Common myeloid progenitor, CD34-positive (primary cell): ENCODE results near the gene LY6G6F.
"Not testable (repeated sequence)": the region's sequence is repeated elsewhere in the genome, so short reads cannot be mapped to it uniquely, and the experiment has no call there.

Experiments used
- CTCF ChIA-PET: fragments of 350-600 bp; sonication (Branson Sonifier 250); formaldehyde crosslinking; loops from one replicate; lab custom pipeline; 2021; ENCODE audit warnings: antibody characterized with exemption; lab: Charles Lee
- POLR2A ChIA-PET: fragments of 350-600 bp; sonication (Branson Sonifier 250); formaldehyde crosslinking; loops from one replicate; lab custom pipeline; 2021; ENCODE audit warnings: antibody characterized with exemption; lab: Charles Lee
- DNase-seq, 3 donors: peaks; one replicate each; pipeline versions ENCODE4 v3.0.0 to v3.0.0-alpha.2; 2013
- H3K27ac ChIP-seq, 2 experiments: 1 replicate in 1 of 2; 2 replicates in 1 of 2; pipeline ENCODE4 v1.7.0; 2013; ENCODE audit warnings: inconsistent platforms in 2 of 2, low read length in 2 of 2, mild to moderate bottlenecking in 2 of 2, low read depth in 1 of 2, moderate library complexity in 1 of 2; ENCODE audit not compliant: severe bottlenecking in 2 of 2, insufficient read depth in 1 of 2, poor library complexity in 1 of 2
- H3K27me3 ChIP-seq, 5 experiments: replicated peaks in 2 of 5; 1 replicate in 3 of 5; 2 replicates in 2 of 5; pipeline versions ENCODE4 v1.6.1 to v1.7.0; 2013; ENCODE audit warnings: low read length in 4 of 5, mild to moderate bottlenecking in 2 of 5, moderate library complexity in 2 of 5, inconsistent platforms in 1 of 5; ENCODE audit not compliant: insufficient read depth in 5 of 5, control insufficient read depth in 4 of 5
- H3K36me3 ChIP-seq, 4 experiments: 1 replicate in 2 of 4; 2 replicates in 2 of 4; pipeline versions ENCODE4 v1.6.1 to v1.7.0; 2013; ENCODE audit warnings: low read length in 3 of 4, control low read depth in 1 of 4, mild to moderate bottlenecking in 1 of 4; ENCODE audit not compliant: control insufficient read depth in 4 of 4, insufficient read depth in 4 of 4
- H3K4me1 ChIP-seq, 4 experiments: 1 replicate in 3 of 4; 2 replicates in 1 of 4; pipeline versions ENCODE4 v1.6.1 to v1.7.1; 2013; ENCODE audit warnings: low read length in 3 of 4, mild to moderate bottlenecking in 3 of 4, control low read depth in 1 of 4, inconsistent platforms in 1 of 4, moderate library complexity in 1 of 4; ENCODE audit not compliant: control insufficient read depth in 4 of 4, insufficient read depth in 4 of 4; ENCODE audit errors: control extremely low read depth in 1 of 4
- H3K4me3 ChIP-seq, 7 experiments: 1 replicate in 4 of 7; 2 replicates in 3 of 7; pipeline versions ENCODE4 v1.5.1 to v1.7.0; 2013; ENCODE audit warnings: mild to moderate bottlenecking in 7 of 7, low read length in 6 of 7, moderate library complexity in 6 of 7, inconsistent platforms in 2 of 7, low read depth in 2 of 7, control low read depth in 1 of 7; ENCODE audit not compliant: insufficient read depth in 4 of 7, control insufficient read depth in 1 of 7; ENCODE audit errors: extremely low read depth in 1 of 7
- H3K9me3 ChIP-seq, 5 experiments: 1 replicate in 4 of 5; 2 replicates in 1 of 5; pipeline versions ENCODE4 v1.6.1 to v1.7.1; 2013; ENCODE audit warnings: low read length in 4 of 5, mild to moderate bottlenecking in 2 of 5, inconsistent platforms in 1 of 5, low read depth in 1 of 5, moderate library complexity in 1 of 5; ENCODE audit not compliant: control insufficient read depth in 4 of 5, insufficient read depth in 2 of 5; ENCODE audit errors: control extremely low read depth in 1 of 5
- WGBS: methylation state at CpG from one replicate; pipeline ENCODE4 v1.1.5; 2013; ENCODE audit not compliant: insufficient coverage; 5-methylcytosine and 5-hydroxymethylcytosine counted together

LY6G6F gene

DNA sequence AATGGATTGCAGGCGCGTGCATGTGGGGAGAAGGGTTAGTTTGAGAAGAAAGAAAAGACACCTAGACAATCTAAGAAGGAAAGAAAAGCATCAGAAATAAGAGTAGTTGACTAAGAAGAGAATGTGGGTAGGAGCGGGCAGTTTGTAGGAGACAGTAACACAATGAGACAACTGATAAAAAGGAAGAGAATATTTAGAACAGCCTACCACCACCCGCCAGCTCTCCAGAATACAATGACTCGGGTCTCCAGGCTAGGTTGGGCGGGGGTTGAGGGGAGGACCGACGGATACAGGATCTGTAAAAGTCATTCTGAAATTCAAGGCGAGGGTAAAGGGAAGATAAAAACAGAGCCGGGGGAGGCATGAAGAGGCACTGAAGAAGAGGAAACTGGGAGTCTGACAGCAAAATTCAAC is 4.3 kb upstream of the LY6G6F start:
- POLR2A ChIA-PET, result interaction anchor here (0.8 to 1.8 kb wide), 7 partner anchors 9 to 127 kb away, joined by 3 to 9 read pairs (median 3); no protein-coding TSS in a partner anchor
- DNase-seq, result peak in 2 of 3 donors; percentile 43 to 62
- H3K9me3 ChIP-seq, result no peaks in the 10 kb centered on the region
- WGBS, result 0% methylated on average over 8 of the region's 10 CpGs
- peaks cover 0 to 25% (median 15%) of the 10 kb centered on the region in 4 experiments for H3K4me1 ChIP-seq
- CTCF ChIA-PET, result interaction anchor here (1.2 to 7.3 kb wide), 7 partner anchors 9 to 161 kb away, joined by 3 to 51 read pairs (median 4); partner anchors contain the start of gene LY6G5C
- peak overlapping the region; percentile 98 to 99 for H3K27ac ChIP-seq
- H3K27me3 ChIP-seq, result no peaks in the 10 kb centered on the region
- H3K36me3 ChIP-seq, result peaks cover 0 to 21% (median 7%) of the 10 kb centered on the region in 4 experiments
- peak overlapping the region; percentile 85 to 99 (median 96) for H3K4me3 ChIP-seq

DNA sequence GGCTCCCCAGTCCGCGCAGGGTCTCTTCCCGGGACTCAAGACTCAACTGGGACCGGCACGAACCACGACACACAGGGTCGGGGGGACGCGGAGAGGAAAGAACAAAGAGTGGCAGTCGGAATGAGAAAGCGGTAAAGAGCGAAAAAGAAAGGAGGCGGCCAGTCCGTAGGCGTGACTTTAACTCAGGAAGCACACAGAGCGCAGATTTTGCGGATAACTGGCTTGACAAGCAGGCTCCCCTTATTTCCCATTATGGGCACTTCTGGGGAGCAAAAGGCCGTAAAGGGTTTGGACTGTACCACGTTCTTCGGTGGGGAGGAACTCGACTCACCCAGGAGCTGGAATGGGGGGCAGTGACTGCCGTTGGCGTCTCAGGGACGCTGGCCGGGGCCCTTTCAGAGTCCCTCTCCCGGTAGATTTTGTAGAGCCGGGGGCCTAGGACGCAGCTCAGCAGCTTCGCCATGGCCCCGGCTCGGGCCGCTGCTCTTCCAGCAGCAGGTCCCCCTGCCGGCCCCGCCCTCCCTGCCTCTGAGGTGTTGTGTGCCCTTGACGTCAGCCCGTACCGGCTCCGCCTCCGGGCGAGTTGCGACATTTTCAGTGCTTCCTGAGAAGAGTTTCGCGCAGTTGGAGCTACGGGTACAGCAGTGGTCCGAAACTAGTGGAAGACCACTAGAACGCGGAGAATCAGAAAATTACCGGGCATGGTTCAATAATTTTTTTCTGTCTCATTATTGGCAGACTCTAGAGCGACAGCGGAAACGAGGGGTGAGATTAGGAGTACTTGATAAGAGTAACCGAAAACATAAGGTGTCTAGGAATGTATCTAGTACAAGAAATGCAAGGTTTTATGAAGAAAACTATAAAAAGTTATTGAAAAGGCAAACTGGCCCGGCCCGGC is 3.6 kb upstream of the LY6G6F start, which contains the start of gene ABHD16A:
TSS of gene ABHD16A (minus strand) at position 506 of the 898 bp plus-strand sequence. CDS start at position 463, 43 bp downstream.
- H3K27me3 ChIP-seq, result no peaks in the 10 kb centered on the region
- CTCF ChIA-PET, result interaction anchor here (0.9 to 7.3 kb wide), 12 partner anchors 9 to 161 kb away, joined by 3 to 51 read pairs (median 4); partner anchors contain the start of gene LY6G5C
- H3K36me3 ChIP-seq, result peaks cover 0 to 17% (median 4%) of the 10 kb centered on the region in 4 experiments
- H3K27ac ChIP-seq, result peak within 1 kb of the TSS; percentile 98 to 99
- H3K4me3 ChIP-seq, result peak within 1 kb of the TSS; percentile 85 to 99 (median 96)
- DNase-seq, result peak; percentile 99
- POLR2A ChIA-PET, result interaction anchor here (0.6 to 1.8 kb wide), 9 partner anchors 8 to 127 kb away, joined by 3 to 9 read pairs (median 3); partner anchors contain the start of gene VARS1
- no peaks in the 10 kb centered on the region for H3K9me3 ChIP-seq
- under 1% methylated on average over 49 of the region's 54 CpGs for WGBS
- peaks cover 0 to 25% (median 15%) of the 10 kb centered on the region in 4 experiments for H3K4me1 ChIP-seq

DNA sequence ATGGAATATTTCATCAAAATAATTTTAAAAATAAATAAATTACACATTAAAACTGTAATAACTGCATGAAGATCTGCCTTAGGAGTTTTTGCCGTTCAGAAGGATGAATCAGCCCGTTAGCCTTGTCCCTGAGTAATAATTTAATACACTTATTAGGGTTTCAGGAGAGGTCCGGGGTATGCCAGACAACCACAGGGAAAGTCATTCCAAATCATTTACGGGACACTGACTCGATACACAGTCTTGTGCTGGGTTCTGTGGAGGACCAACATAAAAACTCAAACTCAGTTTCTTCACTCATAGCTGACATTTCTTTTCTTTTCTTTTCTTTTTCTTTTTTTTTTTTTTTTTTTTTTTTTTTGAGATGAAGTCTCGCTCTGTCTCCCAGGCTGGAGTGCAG is 735 bp upstream of the LY6G6F start:
- ChIA-PET POLR2A (interaction anchor here (0.5 kb wide), 1 partner anchor 40 kb away, joined by 3 read pairs; the partner anchor contains the start of gene CSNK2B), CTCF (no interaction called here)
- no peak for DNase-seq

DNA sequence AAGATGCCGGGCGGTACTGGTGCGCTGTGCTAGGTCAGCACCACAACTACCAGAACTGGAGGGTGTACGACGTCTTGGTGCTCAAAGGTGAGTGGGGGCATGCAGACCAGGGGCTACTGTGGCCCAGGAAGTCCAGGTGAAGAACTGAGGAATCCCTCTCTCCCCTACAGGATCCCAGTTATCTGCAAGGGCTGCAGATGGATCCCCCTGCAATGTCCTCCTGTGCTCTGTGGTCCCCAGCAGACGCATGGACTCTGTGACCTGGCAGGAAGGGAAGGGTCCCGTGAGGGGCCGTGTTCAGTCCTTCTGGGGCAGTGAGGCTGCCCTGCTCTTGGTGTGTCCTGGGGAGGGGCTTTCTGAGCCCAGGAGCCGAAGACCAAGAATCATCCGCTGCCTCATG is 1.0 kb downstream of the LY6G6F start:
- DNase-seq, result no peak
- CTCF ChIA-PET, result interaction anchor here (1.4 kb wide), 1 partner anchor 21 kb away, joined by 3 read pairs; no protein-coding TSS in a partner anchor
- no peaks in the 10 kb centered on the region for H3K9me3 ChIP-seq
- H3K27ac ChIP-seq, result no peak overlapping the region
- H3K27me3 ChIP-seq, result no peaks in the 10 kb centered on the region
- WGBS, result 93% methylated on average over 10 of the region's 10 CpGs
- H3K36me3 ChIP-seq, result no peaks in the 10 kb centered on the region
- POLR2A ChIA-PET, result no interaction called here
- H3K4me1 ChIP-seq, result peaks cover 3 to 36% (median 29%) of the 10 kb centered on the region in 4 experiments
- no peak overlapping the region for H3K4me3 ChIP-seq

More for the DNA sequence above, 735 bp upstream of the LY6G6F start:
- WGBS, result 97% methylated on average over 6 of the region's 6 CpGs
- Histone ChIP-seq H3K9me3 (no peaks in the 10 kb centered on the region), H3K4me3 (no peak overlapping the region), H3K36me3 (peaks cover 0 to 2% (median under 1%) of the 10 kb centered on the region in 4 experiments), H3K27ac (no peak overlapping the region), H3K27me3 (no peaks in the 10 kb centered on the region), H3K4me1 (peaks cover 2 to 34% (median 23%) of the 10 kb centered on the region in 4 experiments)

DNA sequence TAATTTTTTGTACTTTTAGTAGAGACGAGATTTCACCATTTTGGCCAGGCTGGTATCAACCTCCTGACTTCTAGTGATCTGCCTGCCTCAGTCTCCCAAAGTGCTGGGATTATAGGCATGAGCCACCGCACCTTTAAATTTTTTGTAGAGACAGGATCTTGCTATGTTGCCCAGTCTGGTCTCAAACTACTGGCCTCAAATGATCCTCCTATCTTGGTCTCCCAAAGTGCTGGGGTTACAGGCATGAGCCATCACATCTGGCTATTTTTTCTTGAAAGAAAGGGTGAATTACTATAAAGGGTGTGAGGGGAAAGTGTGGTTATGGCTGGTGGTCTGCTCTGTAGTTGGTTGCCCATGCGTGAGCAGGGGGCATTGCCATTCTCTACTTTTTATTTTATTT is 1.6 kb downstream of the LY6G6F start:
- no peaks in the 10 kb centered on the region for H3K27me3 ChIP-seq
- H3K36me3 ChIP-seq, result no peaks in the 10 kb centered on the region
- no peak for DNase-seq
- ChIA-PET POLR2A (no interaction called here), CTCF (interaction anchor here (0.9 to 1.4 kb wide), 2 partner anchors 21 to 62 kb away, joined by 3 read pairs; no protein-coding TSS in a partner anchor)
- H3K4me1 ChIP-seq, result peaks cover 3 to 36% (median 29%) of the 10 kb centered on the region in 4 experiments
- no peak overlapping the region for H3K27ac ChIP-seq
- H3K9me3 ChIP-seq, result no peaks in the 10 kb centered on the region
- WGBS, result 95% methylated on average over 2 of the region's 3 CpGs
- no peak overlapping the region for H3K4me3 ChIP-seq

DNA sequence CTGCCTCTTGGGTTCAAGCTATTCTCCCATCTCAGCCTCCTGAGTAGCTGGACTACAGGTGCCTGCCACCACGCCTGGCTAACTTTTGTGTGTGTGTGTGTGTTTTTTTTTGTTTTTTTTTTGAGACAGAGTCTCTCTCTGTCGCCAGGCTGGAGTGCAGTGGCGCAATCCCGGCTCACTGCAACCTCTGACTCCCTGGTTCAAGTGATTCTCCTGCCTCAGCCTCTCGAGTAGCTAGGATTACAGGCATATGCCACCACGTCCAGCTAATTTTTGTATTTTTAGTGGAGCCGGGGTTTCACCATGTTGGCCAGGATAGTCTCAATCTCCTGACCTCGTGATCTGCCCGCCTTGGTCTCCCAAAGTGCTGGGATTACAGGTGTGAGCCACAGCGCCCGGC is 2.5 kb downstream of the LY6G6F start:
- DNase-seq, H3K36me3 ChIP-seq, H3K27me3 ChIP-seq, POLR2A ChIA-PET, H3K4me3 ChIP-seq, H3K27ac ChIP-seq, H3K9me3 ChIP-seq: not testable (repeated sequence)
- WGBS, result 100% methylated on average over 7 of the region's 11 CpGs
- H3K4me1 ChIP-seq, result peaks cover 3 to 40% (median 28%) of the 10 kb centered on the region in 4 experiments
- CTCF ChIA-PET, result interaction anchor here (0.6 to 1.4 kb wide), 3 partner anchors 14 to 61 kb away, joined by 3 read pairs; partner anchors contain the start of gene MPIG6B
